Measurements from ENCODE around the gene PKDREJ. TPM values are rescaled to one million over a fixed set of nuclear protein-coding genes. Genes with fewer than 3 reads are reported as not detected.

The PKDREJ gene
- total RNA-seq, 2 experiments from 2014 or later, result not detected

- Mint-ChIP-seq H3K27me3 (no peaks in the 10 kb centered on the region), H3K4me1 (peaks cover 3% of the 10 kb centered on the region), H3K36me3 (ENCODE audit: low read depth) (peaks cover 5% of the 10 kb centered on the region), H3K4me3 (peak overlapping the region; percentile 56), H3K27ac (peak overlapping the region; percentile 47), H3K9me3 (ENCODE audit: low read depth) (no peaks in the 10 kb centered on the region)
- CTCF ChIA-PET, result no interaction called here
- POLR2A ChIA-PET, result no interaction called here
- DNase-seq (peak; percentile 40), ATAC-seq (peak; percentile 64)
- intact Hi-C loops (cut with DNase I, micrococcal nuclease), result no loop called here
These were observed 25.0 kb upstream of the PKDREJ start for GRCh38 chr22:46287873-46288751.

- Mint-ChIP-seq H3K36me3 (ENCODE audit: low read depth) (peaks cover under 1% of the 10 kb centered on the region), H3K9me3 (ENCODE audit: low read depth) (no peaks in the 10 kb centered on the region), H3K4me1 (peaks cover 3% of the 10 kb centered on the region), H3K27ac (peak overlapping the region; percentile 47), H3K27me3 (no peaks in the 10 kb centered on the region), H3K4me3 (peak overlapping the region; percentile 56)
- POLR2A ChIA-PET, result no interaction called here
- DNase-seq (no peak), ATAC-seq (no peak)
- CTCF ChIA-PET, result interaction anchor here (0.7 kb wide), 1 partner anchor 598 kb away, joined by 3 read pairs; no protein-coding TSS in a partner anchor
- intact Hi-C loops (cut with DNase I, micrococcal nuclease), result no loop called here
These were observed 24.1 kb upstream of the PKDREJ start for GRCh38 chr22:46286941-46287872.

GRCh38 chr22:46286006-46286405, 22.9 kb upstream of the PKDREJ start:
- H3K4me3 Mint-ChIP-seq, result no peak overlapping the region
- POLR2A ChIA-PET, result interaction anchor here (0.6 kb wide), 2 partner anchors 41 kb away, joined by 3 to 4 read pairs; no protein-coding TSS in a partner anchor
- peaks cover 3% of the 10 kb centered on the region for H3K4me1 Mint-ChIP-seq
- ATAC-seq, result no peak
- no peaks in the 10 kb centered on the region for H3K9me3 Mint-ChIP-seq (ENCODE audit: low read depth)
- CTCF ChIA-PET, result no interaction called here
- no peak for DNase-seq
- H3K36me3 Mint-ChIP-seq (ENCODE audit: low read depth), result no peaks in the 10 kb centered on the region
- H3K27ac Mint-ChIP-seq, result no peak overlapping the region
- H3K27me3 Mint-ChIP-seq, result no peaks in the 10 kb centered on the region
- intact Hi-C loops (cut with DNase I, micrococcal nuclease), result no loop called here

- no peaks in the 10 kb centered on the region for H3K27me3 Mint-ChIP-seq
- no peaks in the 10 kb centered on the region for H3K4me1 Mint-ChIP-seq
- H3K27ac Mint-ChIP-seq, result no peak overlapping the region
- H3K9me3 Mint-ChIP-seq (ENCODE audit: low read depth), result no peaks in the 10 kb centered on the region
- peaks cover 2% of the 10 kb centered on the region for H3K36me3 Mint-ChIP-seq (ENCODE audit: low read depth)
- intact Hi-C loops (cut with DNase I, micrococcal nuclease), result no loop called here
- DNase-seq (no peak), ATAC-seq (no peak)
- POLR2A ChIA-PET, result interaction anchor here (0.6 kb wide), 1 partner anchor 27 kb away, joined by 3 read pairs; no protein-coding TSS in a partner anchor
- no peak overlapping the region for H3K4me3 Mint-ChIP-seq
- CTCF ChIA-PET, result interaction anchor here (0.6 kb wide), 1 partner anchor 274 kb away, joined by 3 read pairs; no protein-coding TSS in a partner anchor
These were observed 18.9 kb upstream of the PKDREJ start for GRCh38 chr22:46281866-46282678.

- POLR2A ChIA-PET, result no interaction called here
- DNase-seq (no peak), ATAC-seq (no peak)
- Mint-ChIP-seq H3K36me3 (ENCODE audit: low read depth) (peaks cover 2% of the 10 kb centered on the region), H3K27me3 (no peaks in the 10 kb centered on the region), H3K4me3 (no peak overlapping the region), H3K27ac (no peak overlapping the region), H3K4me1 (no peaks in the 10 kb centered on the region), H3K9me3 (ENCODE audit: low read depth) (no peaks in the 10 kb centered on the region)
- intact Hi-C loops (cut with DNase I, micrococcal nuclease), result no loop called here
- CTCF ChIA-PET, result no interaction called here
These were observed 18.0 kb upstream of the PKDREJ start for GRCh38 chr22:46280999-46281623.

- Mint-ChIP-seq H3K36me3 (ENCODE audit: low read depth) (peaks cover 7% of the 10 kb centered on the region), H3K4me1 (no peaks in the 10 kb centered on the region), H3K4me3 (no peak overlapping the region), H3K9me3 (ENCODE audit: low read depth) (no peaks in the 10 kb centered on the region), H3K27me3 (no peaks in the 10 kb centered on the region), H3K27ac (no peak overlapping the region)
- CTCF ChIA-PET, result no interaction called here
- DNase-seq, result no peak
- POLR2A ChIA-PET, result no interaction called here
- ATAC-seq, result no peak
- intact Hi-C loops (cut with DNase I, micrococcal nuclease), result no loop called here
These were observed 17.1 kb upstream of the PKDREJ start for GRCh38 chr22:46280063-46280817.

GRCh38 chr22:46278656-46279645, 15.8 kb upstream of the PKDREJ start:
- Mint-ChIP-seq H3K27me3 (no peaks in the 10 kb centered on the region), H3K9me3 (ENCODE audit: low read depth) (no peaks in the 10 kb centered on the region), H3K36me3 (ENCODE audit: low read depth) (peaks cover 10% of the 10 kb centered on the region), H3K27ac (no peak overlapping the region), H3K4me3 (no peak overlapping the region), H3K4me1 (no peaks in the 10 kb centered on the region)
- ChIA-PET POLR2A (no interaction called here), CTCF (interaction anchor here (0.5 to 0.6 kb wide), 2 partner anchors 81 to 273 kb away, joined by 3 read pairs; no protein-coding TSS in a partner anchor)
- ATAC-seq (no peak), DNase-seq (no peak)
- intact Hi-C loops (cut with DNase I, micrococcal nuclease), result no loop called here

GRCh38 chr22:46276563-46276962, 13.4 kb upstream of the PKDREJ start:
- intact Hi-C loops (cut with DNase I, micrococcal nuclease), result no loop called here
- Mint-ChIP-seq H3K27ac (no peak overlapping the region), H3K27me3 (no peaks in the 10 kb centered on the region), H3K9me3 (ENCODE audit: low read depth) (no peaks in the 10 kb centered on the region), H3K4me3 (no peak overlapping the region), H3K36me3 (ENCODE audit: low read depth) (peaks cover 10% of the 10 kb centered on the region), H3K4me1 (no peaks in the 10 kb centered on the region)
- CTCF ChIA-PET, result no interaction called here
- POLR2A ChIA-PET, result no interaction called here
- DNase-seq (no peak), ATAC-seq (no peak)

GRCh38 chr22:46275455-46276122, 12.4 kb upstream of the PKDREJ start:
- ATAC-seq, result no peak
- DNase-seq, result no peak
- intact Hi-C loops (cut with DNase I, micrococcal nuclease), result no loop called here
- H3K36me3 Mint-ChIP-seq (ENCODE audit: low read depth), result peaks cover 10% of the 10 kb centered on the region
- no peak overlapping the region for H3K27ac Mint-ChIP-seq
- ChIA-PET POLR2A (no interaction called here), CTCF (interaction anchor here (0.6 to 1.2 kb wide), 2 partner anchors 26 to 270 kb away, joined by 3 read pairs; no protein-coding TSS in a partner anchor)
- no peak overlapping the region for H3K4me3 Mint-ChIP-seq
- no peaks in the 10 kb centered on the region for H3K27me3 Mint-ChIP-seq
- no peaks in the 10 kb centered on the region for H3K9me3 Mint-ChIP-seq (ENCODE audit: low read depth)
- no peaks in the 10 kb centered on the region for H3K4me1 Mint-ChIP-seq

Data from activated CD4-positive, alpha-beta T cell treated with anti-CD3 and anti-CD28 coated beads for 36 hours (primary cell).